H1 (cell line): Measurements from ENCODE around the gene HNRNPCL4. TPM values are rescaled to one million over a fixed set of nuclear protein-coding genes. Genes with fewer than 3 reads are reported as not detected.
"Not testable (repeated sequence)": the region's sequence is repeated elsewhere in the genome, so short reads cannot be mapped to it uniquely, and the experiment has no call there.

Source experiments
- CTCF ChIA-PET: fragments of 300-600 bp; sonication (Branson Sonifier 250); formaldehyde crosslinking; loops from one replicate; lab custom pipeline; 2021; ENCODE audit not compliant: partially characterized antibody; lab: Charles Lee
- POLR2A ChIA-PET: fragments of 300-600 bp; sonication (Branson Sonifier 250); formaldehyde crosslinking; loops from one replicate; lab custom pipeline; 2021; ENCODE audit warnings: inconsistent platforms; ENCODE audit not compliant: partially characterized antibody; lab: Charles Lee
- DNase-seq, 2 experiments: peaks; one replicate each; pipeline versions ENCODE4 v3.0.0 to v3.0.0-alpha.2; 2010 to 2022; ENCODE audit warnings: low spot score in 2 of 2, low read depth in 1 of 2, mixed read lengths in 1 of 2
- FAIRE-seq: peaks from 2 replicates; lab custom pipeline; 2011; peaks lifted over from hg19 to GRCh38; lab: Jason Lieb, UNC
- H2AFZ ChIP-seq: 2 replicates; pipeline ENCODE4 v1.8.1; 2012; ENCODE audit warnings: low read length, inconsistent platforms
- H2AK5ac ChIP-seq: 2 replicates; pipeline ENCODE4 v1.6.1; 2013; ENCODE audit warnings: low read depth, low read length
- H2BK120ac ChIP-seq: replicated peaks from 2 replicates; pipeline ENCODE3; 2013; ENCODE audit warnings: low read depth, low read length, inconsistent platforms
- H2BK12ac ChIP-seq: 2 replicates; pipeline ENCODE4 v1.6.1; 2013; ENCODE audit warnings: low read depth, low read length
- H2BK15ac ChIP-seq: 2 replicates; pipeline ENCODE4 v1.6.1; 2013; ENCODE audit warnings: low read length
- H2BK20ac ChIP-seq: 2 replicates; pipeline ENCODE4 v1.6.1; 2013; ENCODE audit warnings: low read length
- H2BK5ac ChIP-seq: 2 replicates; pipeline ENCODE4 v1.6.1; 2013; ENCODE audit warnings: low read depth, low read length
- H3K14ac ChIP-seq: 2 replicates; pipeline ENCODE4 v1.6.1; 2013; ENCODE audit warnings: inconsistent platforms; ENCODE audit not compliant: insufficient read length
- H3K18ac ChIP-seq: 2 replicates; pipeline ENCODE4 v1.6.1; 2013; ENCODE audit warnings: low read length; ENCODE audit errors: extremely low read depth
- H3K23ac ChIP-seq: 2 replicates; pipeline ENCODE4 v1.6.1; 2013; ENCODE audit warnings: inconsistent platforms; ENCODE audit not compliant: insufficient read length
- H3K23me2 ChIP-seq: 2 replicates; pipeline ENCODE4 v1.6.1; 2013; ENCODE audit warnings: low read depth, low read length
- H3K27ac ChIP-seq: 2 replicates; pipeline ENCODE4 v1.6.1; 2011; ENCODE audit warnings: low read depth, low read length, inconsistent platforms
- H3K27me3 ChIP-seq, 4 experiments: replicated peaks in 1 of 4; 1 replicate in 1 of 4; 2 replicates in 3 of 4; pipeline versions ENCODE4 v1.6.1 to v1.8.1; 2011 to 2013; ENCODE audit warnings: low read length in 3 of 4, mild to moderate bottlenecking in 3 of 4, inconsistent platforms in 2 of 4, mixed read lengths in 2 of 4, moderate library complexity in 1 of 4; ENCODE audit not compliant: control insufficient read depth in 3 of 4, insufficient read depth in 3 of 4; ENCODE audit errors: extremely low read depth in 1 of 4
- H3K36me3 ChIP-seq, 4 experiments: 2 replicates each; pipeline versions ENCODE4 v1.6.1 to v1.8.1; 2011 to 2013; ENCODE audit warnings: mild to moderate bottlenecking in 4 of 4, low read length in 3 of 4, moderate library complexity in 2 of 4, control low read depth in 1 of 4, inconsistent platforms in 1 of 4; ENCODE audit not compliant: insufficient read depth in 4 of 4, control insufficient read depth in 2 of 4
- H3K4ac ChIP-seq: replicated peaks from 2 replicates; pipeline ENCODE3; 2013; ENCODE audit warnings: low read length, low read depth, mixed read lengths, inconsistent platforms; ENCODE audit not compliant: insufficient read length
- H3K4me1 ChIP-seq, 4 experiments: replicated peaks in 1 of 4; 1 replicate in 1 of 4; 2 replicates in 3 of 4; pipeline versions ENCODE4 v1.6.1 to v1.8.1; 2011 to 2013; ENCODE audit warnings: low read length in 3 of 4, inconsistent platforms in 2 of 4, mixed read lengths in 1 of 4; ENCODE audit not compliant: insufficient read depth in 4 of 4, control insufficient read depth in 3 of 4
- H3K4me2 ChIP-seq, 2 experiments: 2 replicates each; pipeline versions ENCODE4 v1.6.1 to v1.8.1; 2011 to 2013; ENCODE audit warnings: low read depth in 2 of 2, low read length in 2 of 2, control low read depth in 1 of 2, inconsistent platforms in 1 of 2, mild to moderate bottlenecking in 1 of 2; ENCODE audit not compliant: insufficient read depth in 1 of 2
- H3K4me3 ChIP-seq, 4 experiments: fragments of 200-600, 300-600 bp in 1 of 4; sonication (generic), shearing (Covaris generic), sonication (Bioruptor Twin) in 1 of 4; 2 replicates each; pipeline versions ENCODE4 v1.5.1 to v1.8.1; 2011 to 2016; ENCODE audit warnings: low read length in 4 of 4, low read depth in 3 of 4, control low read depth in 2 of 4, inconsistent platforms in 2 of 4, mild to moderate bottlenecking in 2 of 4, mixed read lengths in 1 of 4, moderate library complexity in 1 of 4; ENCODE audit not compliant: insufficient read depth in 2 of 4; ENCODE audit errors: extremely low read depth in 1 of 4
- H3K56ac ChIP-seq: replicated peaks from 2 replicates; pipeline ENCODE3; 2013; ENCODE audit warnings: low read depth, mild to moderate bottlenecking, mixed read lengths, low read length, inconsistent platforms; ENCODE audit not compliant: insufficient read length
- H3K79me1 ChIP-seq: 2 replicates; pipeline ENCODE4 v1.6.1; 2013; ENCODE audit warnings: low read depth, low read length, control low read depth
- H3K79me2 ChIP-seq, 2 experiments: 2 replicates each; pipeline versions ENCODE4 v1.6.1 to v1.8.1; 2012 to 2013; ENCODE audit warnings: low read length in 2 of 2, mild to moderate bottlenecking in 2 of 2, inconsistent platforms in 1 of 2; ENCODE audit not compliant: insufficient read depth in 2 of 2, control insufficient read depth in 1 of 2
- H3K9ac ChIP-seq, 4 experiments: replicated peaks in 1 of 4; 1 replicate in 1 of 4; 2 replicates in 3 of 4; pipeline versions ENCODE4 v1.6.1 to v1.8.1; 2011 to 2013; ENCODE audit warnings: low read depth in 3 of 4, low read length in 3 of 4, control low read depth in 2 of 4, mild to moderate bottlenecking in 2 of 4, moderate library complexity in 2 of 4, inconsistent platforms in 1 of 4; ENCODE audit errors: extremely low read depth in 1 of 4
- H3K9me3 ChIP-seq, 2 experiments: 2 replicates each; pipeline versions ENCODE4 v1.6.1 to v1.8.1; 2012 to 2013; ENCODE audit warnings: mild to moderate bottlenecking in 2 of 2, moderate library complexity in 2 of 2, control low read depth in 1 of 2, inconsistent platforms in 1 of 2, low read depth in 1 of 2, low read length in 1 of 2, mixed read lengths in 1 of 2; ENCODE audit not compliant: insufficient read depth in 2 of 2
- H4K20me1 ChIP-seq, 2 experiments: replicated peaks in 1 of 2; 2 replicates each; pipeline versions ENCODE3 to v1.8.1; 2011 to 2013; ENCODE audit warnings: inconsistent platforms in 2 of 2, low read length in 2 of 2, mild to moderate bottlenecking in 1 of 2; ENCODE audit not compliant: insufficient read depth in 2 of 2, control insufficient read depth in 1 of 2
- H4K5ac ChIP-seq: 2 replicates; pipeline ENCODE4 v1.6.1; 2013; ENCODE audit warnings: low read length, low read depth, mixed read lengths, inconsistent platforms; ENCODE audit not compliant: insufficient read length
- H4K8ac ChIP-seq: 2 replicates; pipeline ENCODE4 v1.8.0; 2013; ENCODE audit warnings: mild to moderate bottlenecking, moderate library complexity, low read length, inconsistent platforms; ENCODE audit not compliant: insufficient read depth; ENCODE audit errors: extremely low read depth
- H4K91ac ChIP-seq: replicated peaks from 2 replicates; pipeline ENCODE3; 2013; ENCODE audit warnings: low read length, mixed read lengths, inconsistent platforms; ENCODE audit not compliant: insufficient read length
- WGBS, 2 experiments: shearing (Covaris generic) in 1 of 2; methylation state at CpG; one replicate each; pipeline versions ENCODE4 v1.1.6 to v1.1.7; 2013 to 2015; ENCODE audit warnings: low lambda C conversion rate in 2 of 2, mixed read lengths in 2 of 2, inconsistent platforms in 1 of 2, low coverage in 1 of 2, missing lambda C conversion rate in 1 of 2; ENCODE audit not compliant: insufficient replicate concordance in 2 of 2, insufficient coverage in 1 of 2, insufficient read length in 1 of 2; ENCODE audit errors: extremely low coverage in 1 of 2, missing lambda C conversion rate in 1 of 2; 5-methylcytosine and 5-hydroxymethylcytosine counted together
- polyA plus RNA-seq, 7 experiments: library from polyadenylated mRNA; depleted of rRNA in 3 of 7; stranded (reverse) in 5 of 7; unstranded in 2 of 7; fragments of >200 nt in 5 of 7; fragments of 200-250 nt in 2 of 7; gene quantifications; 1 replicate in 5 of 7; 2 replicates in 1 of 7; 4 replicates in 1 of 7; pipeline versions ENCODE4 v1.2.1 to v1.2.3, GENCODE V29; 2011 to 2013; ENCODE audit warnings: missing spikeins in 2 of 7, mixed read lengths in 2 of 7
- total RNA-seq: library from RNA; stranded (reverse); fragmentation: NEBNext Ultra II Directional; extraction: Animal tissue kit (Norgen Biotek cat#: 25700); gene quantifications from 2 replicates; pipeline ENCODE4 v1.2.1, GENCODE V29; 2021

Gene HNRNPCL4
- total and polyA plus RNA-seq, 2 of the 8 experiments (the other 6 are each of a cell fraction or from before 2014, with no cell fraction given) = not detected

- H3K79me2 ChIP-seq, CTCF ChIA-PET, H3K4me3 ChIP-seq, H2BK12ac ChIP-seq, H4K20me1 ChIP-seq, H3K4ac ChIP-seq, H4K8ac ChIP-seq, FAIRE-seq, H2BK5ac ChIP-seq, H3K9ac ChIP-seq, H2BK20ac ChIP-seq, H4K5ac ChIP-seq, H3K14ac ChIP-seq, H2BK15ac ChIP-seq, H3K27me3 ChIP-seq, H3K27ac ChIP-seq, POLR2A ChIA-PET, H3K4me2 ChIP-seq, H3K18ac ChIP-seq, H3K56ac ChIP-seq, H3K4me1 ChIP-seq, DNase-seq, H3K9me3 ChIP-seq, H2AFZ ChIP-seq, H2AK5ac ChIP-seq, H3K23me2 ChIP-seq, H2BK120ac ChIP-seq, H3K23ac ChIP-seq, H4K91ac ChIP-seq, H3K79me1 ChIP-seq, H3K36me3 ChIP-seq: not testable (repeated sequence)
- WGBS, 2 experiments = no CpG with 5 or more reads among the region's 5 CpGs
Measured at GRCh38 chr1:13201309-13201708, 35.9 kb upstream of the HNRNPCL4 start, which contains the start of gene PRAMEF13. Gene PRAMEF13 (minus strand): TSS chr1:13201409. CDS start chr1:13199589, 1,820 bp downstream.

GRCh38 chr1:13171548-13171947 lies 6.1 kb upstream of the HNRNPCL4 start, which contains the start of gene PRAMEF9:
Gene PRAMEF9 (plus strand): TSS chr1:13171848. CDS start chr1:13175281, 3,433 bp downstream.
- H3K27ac ChIP-seq, H2AK5ac ChIP-seq, H3K23ac ChIP-seq, H2AFZ ChIP-seq, H3K4ac ChIP-seq, H3K27me3 ChIP-seq, H4K20me1 ChIP-seq, H3K36me3 ChIP-seq, H3K4me3 ChIP-seq, H3K18ac ChIP-seq, H3K9ac ChIP-seq, H4K5ac ChIP-seq, H2BK20ac ChIP-seq, H3K14ac ChIP-seq, DNase-seq, H2BK5ac ChIP-seq, H3K9me3 ChIP-seq, H3K56ac ChIP-seq, CTCF ChIA-PET, H4K8ac ChIP-seq, FAIRE-seq, H3K4me2 ChIP-seq, H2BK12ac ChIP-seq, H3K79me1 ChIP-seq, H2BK120ac ChIP-seq, H3K23me2 ChIP-seq, POLR2A ChIA-PET, H4K91ac ChIP-seq, H3K79me2 ChIP-seq, H3K4me1 ChIP-seq, H2BK15ac ChIP-seq: not testable (repeated sequence)
- no CpG with 5 or more reads among the region's 2 CpGs for WGBS, 2 experiments
